Liver (tissue), 3 donors: ENCODE data around the gene SLC25A33.

Experiments
- ATF3 ChIP-seq: IDR thresholded peaks from 2 replicates; pipeline ENCODE4 v1.6.1; 2016; ENCODE audit warnings: antibody characterized with exemption
- CTCF ChIP-seq: fragments of 150-350 bp; IDR thresholded peaks from 2 replicates; pipeline ENCODE4 v1.5.1; 2017; ENCODE audit warnings: improper control_type of control experiment, low read depth, low read length; ENCODE audit not compliant: missing input control
- EGR1 ChIP-seq, 2 donors: IDR thresholded peaks; 2 replicates each; pipeline ENCODE4 v1.6.1; 2016 to 2018; ENCODE audit warnings: antibody characterized with exemption in 2 of 2, low read depth in 2 of 2
- GABPA ChIP-seq, 2 donors: IDR thresholded peaks in 1 of 2; conservative IDR thresholded peaks in 1 of 2; 2 replicates each; pipeline ENCODE4 v1.6.1; 2016; ENCODE audit warnings: antibody characterized with exemption in 2 of 2, mild to moderate bottlenecking in 1 of 2, moderate library complexity in 1 of 2
- HNF4A ChIP-seq, 2 donors: conservative IDR thresholded peaks; 2 replicates each; pipeline ENCODE4 v1.6.1; 2016; ENCODE audit warnings: antibody characterized with exemption in 2 of 2, mild to moderate bottlenecking in 2 of 2
- HNF4G ChIP-seq: IDR thresholded peaks from 2 replicates; pipeline ENCODE4 v1.6.1; 2016; ENCODE audit warnings: antibody characterized with exemption
- JUND ChIP-seq, 2 donors: IDR thresholded peaks; 2 replicates each; pipeline ENCODE4 v1.6.1; 2016; ENCODE audit warnings: antibody characterized with exemption in 2 of 2
- MAX ChIP-seq: IDR thresholded peaks from 2 replicates; pipeline ENCODE4 v1.6.1; 2016; ENCODE audit warnings: antibody characterized with exemption
- RAD21 ChIP-seq, 2 donors: IDR thresholded peaks; 2 replicates each; pipeline ENCODE4 v1.6.1; 2016; ENCODE audit warnings: antibody characterized with exemption in 2 of 2, mild to moderate bottlenecking in 2 of 2
- REST ChIP-seq: IDR thresholded peaks from 2 replicates; pipeline ENCODE4 v1.6.1; 2016; ENCODE audit warnings: antibody characterized with exemption, mild to moderate bottlenecking
- SP1 ChIP-seq: IDR thresholded peaks from 2 replicates; pipeline ENCODE4 v1.6.1; 2018; ENCODE audit warnings: antibody characterized with exemption, mild to moderate bottlenecking
- YY1 ChIP-seq: IDR thresholded peaks from 2 replicates; pipeline ENCODE4 v1.6.1; 2016; ENCODE audit warnings: antibody characterized with exemption, mild to moderate bottlenecking
- donor health status: healthy.
- donor health status: healthy.

- TF ChIP-seq CTCF (no peak), JUND (IDR thresholded peaks at IDR 0.05) (no peak), GABPA (IDR thresholded peaks at IDR 0.05 in 1 of 2, conservative IDR thresholded peaks at IDR 0.05 in 1 of 2) (no peak), RAD21 (IDR thresholded peaks at IDR 0.05) (no peak), SP1 (no peak), EGR1 (IDR thresholded peaks at IDR 0.05; ENCODE audit: low read depth in 2 of 2) (no peak), ATF3 (no peak), MAX (no peak), HNF4A (conservative IDR thresholded peaks at IDR 0.05) (no peak), YY1 (no peak), REST (no peak), HNF4G (no peak)
Measured at GRCh38 chr1:9590945-9591668, 51.8 kb downstream of the SLC25A33 start.
